Central memory CD4-positive, alpha-beta T cell (primary cell): ENCODE data around the gene ZNF692.

Experiments
- DNase-seq: peaks from one replicate; pipeline ENCODE4 v3.0.0; 2022

Gene ZNF692

GRCh38 chr1:248881261-248881660 lies 22.4 kb upstream of the ZNF692 start:
- no peak for DNase-seq

GRCh38 chr1:248873993-248874533 lies 15.2 kb upstream of the ZNF692 start:
- peak; percentile 90 for DNase-seq

DNA sequence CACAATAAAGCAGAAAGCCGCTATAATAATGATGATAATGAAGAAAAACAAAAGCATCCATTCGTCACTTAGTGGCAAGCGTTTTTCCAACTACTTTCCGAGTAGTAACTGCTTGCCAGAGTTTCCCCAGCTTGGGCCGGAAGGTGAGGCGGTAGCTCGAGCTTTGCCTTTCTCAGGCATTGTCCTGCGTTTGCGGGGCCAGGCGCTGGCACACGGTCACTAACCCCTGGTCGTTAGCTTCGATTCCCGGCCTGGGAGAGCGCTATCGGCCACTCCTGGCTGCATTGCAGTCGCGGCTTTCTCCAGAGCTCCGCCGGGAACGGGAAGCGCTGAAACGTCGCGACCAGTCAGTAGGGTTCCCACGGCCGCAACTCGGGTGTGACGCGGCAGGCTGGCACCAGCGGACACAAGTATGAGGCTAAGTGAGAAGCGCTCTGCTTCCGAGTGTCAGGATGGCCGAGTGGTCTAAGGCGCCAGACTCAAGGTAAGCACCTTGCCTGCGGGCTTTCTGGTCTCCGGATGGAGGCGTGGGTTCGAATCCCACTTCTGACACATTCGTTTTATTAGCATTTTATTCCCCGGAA lies 14.6 kb upstream of the ZNF692 start:
- DNase-seq: peak; percentile 89

DNA sequence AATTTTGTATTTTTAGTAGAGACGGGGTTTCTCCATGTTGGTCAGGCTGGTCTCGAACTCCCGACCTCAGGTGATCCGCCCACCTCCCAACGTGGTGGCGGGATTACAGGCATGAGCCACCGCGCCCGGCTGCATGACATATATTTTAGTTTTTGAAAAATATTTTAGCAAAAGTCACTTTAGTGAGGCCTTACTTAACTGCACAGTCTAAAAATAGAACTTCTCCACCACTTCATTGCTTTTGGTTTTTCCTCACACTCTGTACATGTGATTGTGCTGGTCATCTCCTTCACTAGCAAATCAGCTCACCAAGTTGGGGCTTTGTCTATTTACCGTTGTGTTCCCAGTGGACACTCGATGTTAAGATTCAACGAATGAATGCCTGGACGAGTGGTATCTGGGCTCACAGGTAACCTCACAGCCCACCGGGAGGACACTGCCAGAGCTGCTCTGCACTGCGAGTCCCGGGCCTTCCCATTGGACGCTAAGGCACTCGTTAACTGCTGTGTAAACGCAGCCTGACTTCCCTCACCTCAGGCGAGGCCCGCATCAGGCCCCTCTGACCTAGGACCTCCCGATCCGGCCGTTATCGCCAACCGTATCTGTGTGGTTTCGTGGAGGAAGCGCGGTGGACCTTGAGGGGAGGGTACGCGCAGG lies 14.0 kb upstream of the ZNF692 start:
- peak; percentile 39 for DNase-seq

- no peak for DNase-seq
Observed at GRCh38 chr1:248871837-248872401, 13.0 kb upstream of the ZNF692 start.

- DNase-seq: peak; percentile 71
Observed at GRCh38 chr1:248862998-248863881, 4.4 kb upstream of the ZNF692 start.

DNA sequence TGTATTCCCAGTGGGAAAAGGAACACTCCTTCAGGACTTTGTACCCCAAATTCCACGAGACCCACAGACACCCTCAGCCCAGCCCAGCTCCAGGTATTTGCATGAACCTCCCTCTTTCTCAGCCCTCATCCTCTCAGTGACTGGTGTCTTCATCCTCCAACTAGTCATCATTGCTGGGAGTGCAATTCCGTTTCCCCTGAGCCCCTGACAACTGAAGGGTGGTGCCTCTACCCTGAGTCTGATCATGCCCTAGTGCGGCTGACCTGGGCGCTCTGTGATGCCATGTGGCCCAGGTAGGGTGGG lies 3.8 kb upstream of the ZNF692 start:
- no peak for DNase-seq

DNA sequence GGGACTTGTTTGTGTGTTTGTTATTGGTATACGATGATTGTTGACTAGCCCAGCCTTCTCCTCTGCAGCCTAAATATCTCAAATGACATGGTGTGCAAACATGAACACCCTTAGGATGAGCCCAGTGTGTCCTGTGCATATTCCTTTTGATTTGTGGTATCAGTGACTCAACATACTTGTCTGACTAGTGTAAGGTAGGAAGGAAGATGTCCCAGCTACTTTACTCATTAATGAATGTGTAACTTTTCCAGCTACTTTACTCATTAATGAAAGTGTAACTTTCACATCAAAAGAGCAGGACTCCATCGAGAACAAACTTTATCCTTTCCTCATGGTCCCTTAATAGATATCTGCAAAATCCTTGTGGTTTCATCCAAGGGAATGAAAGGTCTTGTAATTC lies 2.7 kb upstream of the ZNF692 start:
- DNase-seq: no peak

DNA sequence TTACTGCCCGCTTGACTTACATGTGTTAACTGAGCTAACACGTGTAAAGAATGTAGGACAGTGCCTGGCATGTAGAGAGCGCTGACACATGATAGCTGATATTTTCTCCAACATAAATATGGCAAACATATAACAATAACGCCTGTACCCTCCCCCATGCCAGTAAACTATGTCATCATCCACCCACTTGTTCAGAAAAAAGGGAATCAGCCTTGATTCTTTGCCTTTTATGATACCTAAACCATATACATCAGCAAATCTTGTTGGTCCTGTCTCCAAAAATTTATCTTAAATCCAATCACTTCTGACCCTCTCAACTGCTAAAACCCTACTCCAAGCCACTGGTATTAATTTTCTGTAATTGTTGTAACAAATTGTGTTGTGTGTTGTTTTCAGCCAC lies 1.1 kb upstream of the ZNF692 start:
- no peak for DNase-seq

- DNase-seq: no peak
Observed at GRCh38 chr1:248858096-248858890, 592 bp downstream of the ZNF692 start.

GRCh38 chr1:248857749-248858095 lies 1.2 kb downstream of the ZNF692 start:
- DNase-seq: no peak

- no peak for DNase-seq
Observed at GRCh38 chr1:248857201-248857600, 1.7 kb downstream of the ZNF692 start.

DNA sequence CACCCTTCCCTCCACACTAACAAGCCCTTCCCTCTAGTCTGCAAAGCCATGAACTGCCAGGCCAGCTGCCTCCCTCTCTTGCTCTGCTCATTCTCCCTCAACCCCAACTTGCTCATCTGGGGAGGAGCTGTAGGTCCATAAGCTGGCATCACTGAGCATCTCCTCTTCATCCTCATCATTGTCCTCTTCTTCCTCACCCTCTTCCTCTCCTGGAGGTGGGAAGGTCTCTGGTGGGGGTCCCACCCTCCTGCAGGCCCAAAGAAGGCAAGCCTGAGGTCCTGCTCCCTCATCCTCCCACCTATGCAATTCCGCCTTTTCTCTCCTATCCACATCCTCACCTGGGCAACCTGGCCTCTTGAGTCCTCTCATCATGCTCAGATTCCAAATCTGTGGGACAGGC lies 2.7 kb downstream of the ZNF692 start:
- no peak for DNase-seq

GRCh38 chr1:248855580-248855979 lies 3.3 kb downstream of the ZNF692 start:
- DNase-seq: no peak

- no peak for DNase-seq
Observed at GRCh38 chr1:248853663-248854375, 5.1 kb downstream of the ZNF692 start.

DNA sequence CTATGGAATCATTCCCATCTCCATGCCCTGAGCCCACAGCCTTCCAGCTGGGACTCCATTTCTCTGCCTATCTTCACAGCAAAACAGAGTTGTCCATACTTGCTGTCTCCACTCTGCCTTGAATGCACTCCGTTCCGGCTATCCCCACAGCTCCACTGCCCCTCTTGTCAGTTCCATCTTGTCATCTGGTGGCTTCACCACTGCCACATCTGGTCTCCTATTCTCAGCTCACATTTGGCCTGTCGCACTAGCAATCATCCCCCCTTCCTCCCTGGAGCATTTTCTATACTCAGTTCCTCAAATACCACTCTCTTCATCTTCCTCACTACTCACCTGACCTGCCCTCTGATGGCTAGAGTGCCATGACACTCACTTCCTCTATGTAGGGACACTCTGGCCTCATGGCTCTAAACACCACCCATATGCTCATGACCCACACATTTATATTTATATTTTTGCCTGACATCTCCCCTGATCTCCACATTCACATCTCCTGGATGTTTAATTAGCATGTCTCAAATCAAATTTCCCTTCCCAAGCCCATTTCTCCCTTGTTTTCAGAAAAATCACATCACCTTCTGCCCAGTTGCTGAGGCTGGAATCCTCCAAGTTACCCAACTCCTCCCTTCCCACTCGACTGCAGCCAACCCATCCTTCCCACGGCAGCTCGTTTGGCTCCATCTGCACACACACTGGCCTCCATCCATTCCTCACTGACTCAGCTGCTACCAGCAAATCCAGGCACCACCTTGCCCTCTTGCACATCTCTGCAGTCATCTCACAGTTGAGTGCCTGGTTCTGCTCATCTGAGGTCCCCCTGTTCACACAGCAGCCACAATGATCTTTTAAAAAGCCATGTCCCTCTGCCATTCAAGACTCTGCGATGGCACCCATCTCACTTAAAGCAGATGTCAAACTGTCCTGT lies 6.1 kb downstream of the ZNF692 start:
- DNase-seq: no peak

GRCh38 chr1:248851390-248851789 lies 7.5 kb downstream of the ZNF692 start:
- no peak for DNase-seq

GRCh38 chr1:248850536-248851251 lies 8.2 kb downstream of the ZNF692 start:
- DNase-seq: no peak

- no peak for DNase-seq
Observed at GRCh38 chr1:248850124-248850523, 8.8 kb downstream of the ZNF692 start.

DNA sequence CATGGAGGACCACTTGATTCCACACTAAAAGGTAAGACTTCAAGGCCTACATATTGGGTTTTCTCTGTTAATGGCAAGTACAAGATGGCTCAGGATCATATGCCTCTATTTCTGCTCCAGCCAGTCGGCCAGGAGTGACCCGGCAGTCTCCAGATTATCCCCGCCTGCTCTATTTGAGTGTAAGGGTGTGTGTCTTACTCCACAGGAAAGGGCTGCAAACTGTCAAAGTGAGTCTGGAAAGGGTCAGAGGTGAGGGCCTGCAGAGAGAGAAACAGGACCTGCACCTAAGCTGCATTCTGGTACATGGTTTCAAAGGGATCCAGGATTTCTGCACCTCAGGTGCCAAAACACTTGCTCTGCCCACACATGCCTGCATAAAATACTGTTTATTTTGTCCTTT lies 9.2 kb downstream of the ZNF692 start:
- no peak for DNase-seq
